Activated naive CD8-positive, alpha-beta T cell treated with anti-CD3 and anti-CD28 coated beads, Interleukin-2, amount 10 ng/mL, durations not matched to agents 7 days and 5 days (primary cell): ENCODE results near the gene ARHGAP6. TPM values are rescaled to one million over a fixed set of nuclear protein-coding genes. Genes with fewer than 3 reads are reported as not detected.
"Not testable (repeated sequence)": the region's sequence is repeated elsewhere in the genome, so short reads cannot be mapped to it uniquely, and the experiment has no call there.

Experiments
- ATAC-seq: fragments of 150-1000 bp; cut with Tn5 transposase; one replicate; pipeline ENCODE4 v1.10.0; 2021; ENCODE audit warnings: low read depth, moderate library complexity
- POLR2A ChIA-PET: fragments of 350-600 bp; sonication (Branson Sonifier 250); formaldehyde crosslinking; loops from one replicate; lab custom pipeline; 2021; ENCODE audit warnings: antibody characterized with exemption; lab: Charles Lee
- DNase-seq: peaks from one replicate; pipeline ENCODE4 v3.0.0; 2021
- H3K27ac Mint-ChIP-seq: one replicate; pipeline ENCODE4 v1.8.0; 2022; ENCODE audit warnings: mild to moderate bottlenecking, mixed read lengths
- H3K27me3 Mint-ChIP-seq: one replicate; pipeline ENCODE4 v1.8.0; 2022; ENCODE audit warnings: mild to moderate bottlenecking, moderate library complexity, mixed read lengths
- H3K36me3 Mint-ChIP-seq: one replicate; pipeline ENCODE4 v1.8.0; 2021; ENCODE audit warnings: mild to moderate bottlenecking, mixed read lengths
- H3K4me1 Mint-ChIP-seq: one replicate; pipeline ENCODE4 v1.8.0; 2021; ENCODE audit warnings: mixed read lengths
- H3K4me3 Mint-ChIP-seq: one replicate; pipeline ENCODE4 v1.8.0; 2022; ENCODE audit warnings: mild to moderate bottlenecking, moderate library complexity, mixed read lengths
- H3K9me3 Mint-ChIP-seq: one replicate; pipeline ENCODE4 v1.8.0; 2021; ENCODE audit warnings: mixed read lengths
- total RNA-seq, 2 experiments: library from RNA; stranded (reverse); gene quantifications; one replicate each; pipeline ENCODE4 v1.2.3, GENCODE V29; 2021

Gene ARHGAP6
- total RNA-seq, 2 experiments from 2014 or later: not detected

GRCh38 chrX:11355944-11356343 lies 309.8 kb downstream of the ARHGAP6 start:
- H3K27me3 Mint-ChIP-seq, H3K4me1 Mint-ChIP-seq, ATAC-seq, H3K36me3 Mint-ChIP-seq, H3K27ac Mint-ChIP-seq, DNase-seq, H3K9me3 Mint-ChIP-seq, H3K4me3 Mint-ChIP-seq, POLR2A ChIA-PET: not testable (repeated sequence)

- POLR2A ChIA-PET: no interaction called here
- Mint-ChIP-seq H3K27me3 (no peaks in the 10 kb centered on the region), H3K27ac (no peak overlapping the region), H3K9me3 (no peaks in the 10 kb centered on the region), H3K4me3 (no peak overlapping the region), H3K4me1 (no peaks in the 10 kb centered on the region), H3K36me3 (no peaks in the 10 kb centered on the region)
- no peak for ATAC-seq
- DNase-seq: no peak
Observed at GRCh38 chrX:11355259-11355909, 310.3 kb downstream of the ARHGAP6 start.

GRCh38 chrX:11352296-11352741 lies 313.4 kb downstream of the ARHGAP6 start:
- no peaks in the 10 kb centered on the region for H3K4me1 Mint-ChIP-seq

GRCh38 chrX:11351375-11352295 lies 314.1 kb downstream of the ARHGAP6 start:
- Mint-ChIP-seq H3K4me1 (no peaks in the 10 kb centered on the region), H3K27me3 (no peaks in the 10 kb centered on the region), H3K4me3 (no peak overlapping the region), H3K9me3 (no peaks in the 10 kb centered on the region), H3K36me3 (no peaks in the 10 kb centered on the region), H3K27ac (no peak overlapping the region)
- DNase-seq (no peak), ATAC-seq (no peak)
- POLR2A ChIA-PET: no interaction called here

More at GRCh38 chrX:11352296-11352741, 313.4 kb downstream of the ARHGAP6 start:
- Mint-ChIP-seq H3K36me3 (no peaks in the 10 kb centered on the region), H3K27ac (no peak overlapping the region), H3K4me3 (no peak overlapping the region), H3K9me3 (no peaks in the 10 kb centered on the region), H3K27me3 (no peaks in the 10 kb centered on the region)
- POLR2A ChIA-PET: no interaction called here
- ATAC-seq: no peak
- no peak for DNase-seq

- Mint-ChIP-seq H3K4me3 (no peak overlapping the region), H3K27me3 (no peaks in the 10 kb centered on the region), H3K36me3 (no peaks in the 10 kb centered on the region), H3K4me1 (no peaks in the 10 kb centered on the region), H3K9me3 (no peaks in the 10 kb centered on the region), H3K27ac (no peak overlapping the region)
- no peak for ATAC-seq
- POLR2A ChIA-PET: no interaction called here
- DNase-seq: no peak
Observed at GRCh38 chrX:11349661-11350337, 315.9 kb downstream of the ARHGAP6 start.

- Mint-ChIP-seq H3K4me1 (no peaks in the 10 kb centered on the region), H3K27me3 (no peaks in the 10 kb centered on the region), H3K27ac (no peak overlapping the region), H3K4me3 (no peak overlapping the region), H3K36me3 (no peaks in the 10 kb centered on the region), H3K9me3 (no peaks in the 10 kb centered on the region)
- POLR2A ChIA-PET: no interaction called here
- DNase-seq (no peak), ATAC-seq (no peak)
Observed at GRCh38 chrX:11349020-11349419, 316.7 kb downstream of the ARHGAP6 start.

- POLR2A ChIA-PET: no interaction called here
- DNase-seq: no peak
- Mint-ChIP-seq H3K4me1 (no peaks in the 10 kb centered on the region), H3K36me3 (no peaks in the 10 kb centered on the region), H3K4me3 (no peak overlapping the region), H3K27me3 (no peaks in the 10 kb centered on the region), H3K9me3 (no peaks in the 10 kb centered on the region), H3K27ac (no peak overlapping the region)
- ATAC-seq: no peak
Observed at GRCh38 chrX:11347300-11347699, 318.4 kb downstream of the ARHGAP6 start.

- Mint-ChIP-seq H3K27me3 (no peaks in the 10 kb centered on the region), H3K4me1 (no peaks in the 10 kb centered on the region)
Observed at GRCh38 chrX:11346121-11346682, 319.5 kb downstream of the ARHGAP6 start.

GRCh38 chrX:11342673-11343072 lies 323.0 kb downstream of the ARHGAP6 start:
- Mint-ChIP-seq H3K4me3 (no peak overlapping the region), H3K27me3 (no peaks in the 10 kb centered on the region), H3K9me3 (no peaks in the 10 kb centered on the region), H3K4me1 (no peaks in the 10 kb centered on the region), H3K36me3 (no peaks in the 10 kb centered on the region), H3K27ac (no peak overlapping the region)
- POLR2A ChIA-PET: no interaction called here
- no peak for ATAC-seq
- DNase-seq: no peak

More at GRCh38 chrX:11346121-11346682, 319.5 kb downstream of the ARHGAP6 start:
- Mint-ChIP-seq H3K36me3 (no peaks in the 10 kb centered on the region), H3K9me3 (no peaks in the 10 kb centered on the region), H3K4me3 (no peak overlapping the region), H3K27ac (no peak overlapping the region)
- ATAC-seq (no peak), DNase-seq (no peak)
- POLR2A ChIA-PET: no interaction called here

GRCh38 chrX:11341274-11342201 lies 324.2 kb downstream of the ARHGAP6 start:
- no peak overlapping the region for H3K4me3 Mint-ChIP-seq

GRCh38 chrX:11337292-11338009 lies 328.3 kb downstream of the ARHGAP6 start:
- Mint-ChIP-seq H3K4me3 (no peak overlapping the region), H3K36me3 (no peaks in the 10 kb centered on the region), H3K4me1 (no peaks in the 10 kb centered on the region), H3K9me3 (no peaks in the 10 kb centered on the region), H3K27ac (no peak overlapping the region), H3K27me3 (no peaks in the 10 kb centered on the region)
- DNase-seq (no peak), ATAC-seq (no peak)
- POLR2A ChIA-PET: no interaction called here

More at GRCh38 chrX:11341274-11342201, 324.2 kb downstream of the ARHGAP6 start:
- no peak for ATAC-seq
- Mint-ChIP-seq H3K4me1 (no peaks in the 10 kb centered on the region), H3K27ac (no peak overlapping the region), H3K27me3 (no peaks in the 10 kb centered on the region), H3K36me3 (no peaks in the 10 kb centered on the region), H3K9me3 (no peaks in the 10 kb centered on the region)
- no peak for DNase-seq
- POLR2A ChIA-PET: no interaction called here

- ATAC-seq: no peak
Observed at GRCh38 chrX:11336201-11336600, 329.5 kb downstream of the ARHGAP6 start.

More at GRCh38 chrX:11336201-11336600, 329.5 kb downstream of the ARHGAP6 start:
- no peak for DNase-seq
- Mint-ChIP-seq H3K27me3 (no peaks in the 10 kb centered on the region), H3K4me1 (no peaks in the 10 kb centered on the region), H3K27ac (no peak overlapping the region), H3K4me3 (no peak overlapping the region), H3K36me3 (no peaks in the 10 kb centered on the region), H3K9me3 (no peaks in the 10 kb centered on the region)
- POLR2A ChIA-PET: no interaction called here
